Muscle of back (tissue), 11 donors: ENCODE results near the gene SEPTIN3. TPM values are rescaled to one million over a fixed set of nuclear protein-coding genes. Genes with fewer than 3 reads are reported as not detected.

Experiments
- DNase-seq, 3 donors: peaks; one replicate each; pipeline versions ENCODE4 v3.0.0 to v3.0.0-alpha.2; 2013
- polyA plus RNA-seq, 10 donors: library from polyadenylated mRNA; unstranded; fragments of 120-200 nt; gene quantifications; one replicate each; pipeline ENCODE4 v1.2.1, GENCODE V29; 2013; ENCODE audit not compliant: insufficient read length in 10 of 10

SEPTIN3 gene
- polyA plus RNA-seq, 10 donors: 0.68 to 2.9 (median 1.1) TPM

DNA sequence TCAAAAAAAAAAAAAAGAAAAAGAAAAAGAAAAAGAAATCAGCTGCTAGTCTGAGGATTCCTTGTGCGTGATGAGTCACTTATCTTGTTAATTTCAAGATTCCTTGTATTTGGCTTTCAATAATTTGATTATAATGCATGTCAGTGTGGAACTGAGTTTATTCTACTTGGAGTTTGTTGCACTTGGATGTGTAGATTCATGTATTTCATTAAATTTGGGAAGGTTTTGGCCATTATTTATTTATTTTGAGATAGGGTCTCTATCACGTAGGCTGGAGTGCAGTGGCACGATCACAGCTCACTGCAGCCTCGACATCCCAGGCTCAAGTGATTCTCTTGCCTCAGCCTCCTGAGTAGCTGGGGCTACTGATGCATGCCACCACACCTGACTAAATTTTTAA is 44.1 kb downstream of the SEPTIN3 start:
- DNase-seq: no peak

- no peak for DNase-seq
Measured at GRCh38 chr22:42016111-42016510, 46.9 kb downstream of the SEPTIN3 start.

- DNase-seq: no peak
Measured at GRCh38 chr22:42018224-42018623, 49.0 kb downstream of the SEPTIN3 start.

Other genes starting within 250 kb of the SEPTIN3 start
- 10 to 100 TPM in 1 of 10 donors, 1 to 10 TPM in 9; 7.1 to 10.6 (median 8.5) TPM for gene CCDC134, start 168.8 kb upstream of the SEPTIN3 start, polyA plus RNA-seq
- 100 to 1,000 TPM in 1 of 10 donors, 10 to 100 TPM in 9; 60.8 to 102 (median 78.3) TPM for gene SREBF2, start 136.3 kb upstream of the SEPTIN3 start, polyA plus RNA-seq
- gene SHISA8, start 54.4 kb upstream of the SEPTIN3 start, polyA plus RNA-seq: under 1 TPM in 3 of 10 donors, not detected in 7; 0.12 to 0.28 (median 0.14) TPM
- gene TNFRSF13C, start 42.6 kb upstream of the SEPTIN3 start, polyA plus RNA-seq: 1 to 10 TPM in 8 of 10 donors, under 1 TPM in 2; 0.70 to 2.3 (median 1.4) TPM
- 1 to 10 TPM; 4.3 to 9.7 (median 6.0) TPM for gene CENPM, start 22.3 kb upstream of the SEPTIN3 start, polyA plus RNA-seq
- 1 to 10 TPM in 7 of 10 donors, under 1 TPM in 3; 0.48 to 2.4 (median 1.2) TPM for gene WBP2NL, start 29.3 kb downstream of the SEPTIN3 start, polyA plus RNA-seq
- gene NAGA, start 101.4 kb downstream of the SEPTIN3 start, polyA plus RNA-seq: 10 to 100 TPM; 16.9 to 28.0 (median 20.9) TPM
- 10 to 100 TPM; 14.5 to 33.0 (median 19.8) TPM for gene PHETA2, start 104.8 kb downstream of the SEPTIN3 start, polyA plus RNA-seq
- gene SMDT1, start 110.3 kb downstream of the SEPTIN3 start, polyA plus RNA-seq: 100 to 1,000 TPM in 9 of 10 donors, 10 to 100 TPM in 1; 94.1 to 156 (median 122) TPM
- 100 to 1,000 TPM in 3 of 10 donors, 10 to 100 TPM in 7; 84.3 to 130 (median 95.8) TPM for gene NDUFA6, start 121.3 kb downstream of the SEPTIN3 start, polyA plus RNA-seq
- gene CYP2D6, start 161.4 kb downstream of the SEPTIN3 start, polyA plus RNA-seq: 1 to 10 TPM in 7 of 10 donors, under 1 TPM in 3; 0.59 to 3.7 (median 1.2) TPM